ENCODE results near the gene DYNLL1. TPM values are rescaled to one million over a fixed set of nuclear protein-coding genes. Genes with fewer than 3 reads are reported as not detected.

DYNLL1 gene
- total RNA-seq, 1 donor from 2014 or later: 341 TPM

DNA sequence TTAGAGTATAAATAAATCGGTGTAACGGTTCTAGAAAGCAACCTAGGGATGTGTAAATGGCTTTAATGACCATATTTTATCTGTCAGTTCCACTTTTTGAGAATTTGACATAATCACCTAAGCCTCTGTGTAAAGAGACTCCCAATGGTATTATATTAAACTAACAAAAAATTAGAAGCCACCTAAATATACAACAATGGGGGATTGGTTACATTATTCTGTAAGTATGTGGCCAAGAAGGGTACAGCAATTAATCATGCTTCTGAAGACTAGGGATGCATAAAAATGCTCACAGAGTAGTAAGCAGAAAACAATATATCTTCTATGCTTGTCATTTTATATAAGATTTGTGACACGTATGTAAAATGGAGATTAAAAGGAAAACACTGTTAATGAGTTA, 48.8 kb downstream of the DYNLL1 start:
- intact Hi-C loops (cut with micrococcal nuclease): no loop called here

DNA sequence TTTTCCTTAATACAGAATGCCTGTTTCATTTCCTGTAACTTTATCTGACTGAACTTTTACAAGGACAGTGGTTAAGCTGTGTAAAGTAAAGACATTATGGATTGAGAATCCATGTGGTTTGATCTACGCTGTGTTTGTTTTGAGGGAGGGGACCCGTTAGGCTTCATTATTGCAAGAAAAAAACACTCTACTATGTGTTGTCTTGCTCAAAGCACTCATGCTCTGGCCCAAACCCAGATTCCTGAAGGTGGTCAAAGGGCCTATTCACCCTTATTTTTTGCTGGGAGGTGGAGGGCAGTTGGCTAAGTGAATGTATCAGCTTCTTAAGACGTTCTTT, 50.1 kb downstream of the DYNLL1 start:
- intact Hi-C loops (cut with micrococcal nuclease): no loop called here

Other genes with a start within 250 kb of the DYNLL1 start
- gene PXN, start 230.4 kb upstream of the DYNLL1 start, total RNA-seq: 197 TPM in 2 replicates
- 6,804 and 7,048 TPM in 2 replicates for gene RNU4-2, start 204.2 kb upstream of the DYNLL1 start, total RNA-seq
- 2,820 and 2,977 TPM in 2 replicates for gene RNU4-1, start 202.9 kb upstream of the DYNLL1 start, total RNA-seq
- 1.6 and 3.0 TPM in 2 replicates for gene SIRT4, start 193.8 kb upstream of the DYNLL1 start, total RNA-seq
- gene PLA2G1B, start 168.3 kb upstream of the DYNLL1 start, total RNA-seq: not detected in 2 replicates
- gene MSI1, start 126.9 kb upstream of the DYNLL1 start, total RNA-seq: not detected in 2 replicates
- 266 and 280 TPM in 2 replicates for gene COX6A1, start 58.0 kb upstream of the DYNLL1 start, total RNA-seq
- 41.4 and 41.5 TPM in 2 replicates for gene TRIAP1, start 49.7 kb upstream of the DYNLL1 start, total RNA-seq
- gene GATC, start 49.7 kb upstream of the DYNLL1 start, total RNA-seq: 31.3 and 37.3 TPM in 2 replicates
- 182 and 184 TPM in 2 replicates for gene SRSF9, start 26.4 kb upstream of the DYNLL1 start, total RNA-seq
- gene COQ5, start 33.0 kb downstream of the DYNLL1 start, total RNA-seq: 26.3 and 29.0 TPM in 2 replicates
- gene RNF10, start 38.2 kb downstream of the DYNLL1 start, total RNA-seq: 172 and 187 TPM in 2 replicates
- 65.7 and 67.6 TPM in 2 replicates for gene POP5, start 85.3 kb downstream of the DYNLL1 start, total RNA-seq
- 0.29 and 0.32 TPM in 2 replicates for gene CABP1, start 144.5 kb downstream of the DYNLL1 start, total RNA-seq
- 129 TPM in 2 replicates for gene MLEC, start 191.0 kb downstream of the DYNLL1 start, total RNA-seq
- 20.3 and 20.6 TPM in 2 replicates for gene UNC119B, start 214.3 kb downstream of the DYNLL1 start, total RNA-seq
- gene ACADS, start 229.7 kb downstream of the DYNLL1 start, total RNA-seq: 12.6 and 13.7 TPM in 2 replicates